Neural progenitor cell (in vitro differentiated cells): ENCODE data around the gene CCDC33.

Experiments
- CTCF ChIP-seq: fragments of 200-600 bp; sonication (generic); IDR thresholded peaks from 2 replicates; pipeline ENCODE4 v1.5.1; 2017; ENCODE audit warnings: antibody characterized with exemption, mild to moderate bottlenecking
- EZH2 ChIP-seq: fragments of 200-600 bp; sonication (generic); IDR thresholded peaks from 2 replicates; pipeline ENCODE4 v1.6.1; 2017; ENCODE audit warnings: antibody characterized with exemption, mild to moderate bottlenecking, moderate library complexity
- EZH2phosphoT487 ChIP-seq: fragments of 200-600 bp; sonication (generic); IDR thresholded peaks from 2 replicates; pipeline ENCODE4 v1.6.1; 2017; ENCODE audit warnings: antibody characterized with exemption

- no peak for TF ChIP-seq EZH2
- no peak for TF ChIP-seq EZH2phosphoT487
- no peak for TF ChIP-seq CTCF
Observed at GRCh38 chr15:74251131-74251811, 15.1 kb downstream of the CCDC33 start.
